ENCODE data around the gene FGF14.

The FGF14 gene

DNA sequence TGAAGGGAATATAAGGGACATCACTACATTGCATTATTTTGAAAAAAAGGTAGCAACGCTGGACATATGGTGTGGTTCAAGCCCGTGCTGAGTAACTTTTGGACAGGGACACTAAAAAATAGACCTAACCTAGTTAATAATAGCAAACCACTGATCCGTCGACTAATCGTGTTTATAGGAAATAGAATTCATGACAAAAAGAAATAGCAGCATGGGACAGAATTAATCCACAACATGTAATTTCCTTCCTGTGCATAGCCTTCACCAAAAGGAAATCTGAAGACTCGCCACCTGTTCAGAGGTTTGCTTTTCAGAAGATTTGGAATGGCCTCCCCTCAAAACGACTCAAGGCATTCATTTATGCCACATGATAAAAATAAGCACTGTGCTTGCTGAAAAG lies 128.7 kb downstream of the FGF14 start (continued):
- TF ChIP-seq, protein P1, sequence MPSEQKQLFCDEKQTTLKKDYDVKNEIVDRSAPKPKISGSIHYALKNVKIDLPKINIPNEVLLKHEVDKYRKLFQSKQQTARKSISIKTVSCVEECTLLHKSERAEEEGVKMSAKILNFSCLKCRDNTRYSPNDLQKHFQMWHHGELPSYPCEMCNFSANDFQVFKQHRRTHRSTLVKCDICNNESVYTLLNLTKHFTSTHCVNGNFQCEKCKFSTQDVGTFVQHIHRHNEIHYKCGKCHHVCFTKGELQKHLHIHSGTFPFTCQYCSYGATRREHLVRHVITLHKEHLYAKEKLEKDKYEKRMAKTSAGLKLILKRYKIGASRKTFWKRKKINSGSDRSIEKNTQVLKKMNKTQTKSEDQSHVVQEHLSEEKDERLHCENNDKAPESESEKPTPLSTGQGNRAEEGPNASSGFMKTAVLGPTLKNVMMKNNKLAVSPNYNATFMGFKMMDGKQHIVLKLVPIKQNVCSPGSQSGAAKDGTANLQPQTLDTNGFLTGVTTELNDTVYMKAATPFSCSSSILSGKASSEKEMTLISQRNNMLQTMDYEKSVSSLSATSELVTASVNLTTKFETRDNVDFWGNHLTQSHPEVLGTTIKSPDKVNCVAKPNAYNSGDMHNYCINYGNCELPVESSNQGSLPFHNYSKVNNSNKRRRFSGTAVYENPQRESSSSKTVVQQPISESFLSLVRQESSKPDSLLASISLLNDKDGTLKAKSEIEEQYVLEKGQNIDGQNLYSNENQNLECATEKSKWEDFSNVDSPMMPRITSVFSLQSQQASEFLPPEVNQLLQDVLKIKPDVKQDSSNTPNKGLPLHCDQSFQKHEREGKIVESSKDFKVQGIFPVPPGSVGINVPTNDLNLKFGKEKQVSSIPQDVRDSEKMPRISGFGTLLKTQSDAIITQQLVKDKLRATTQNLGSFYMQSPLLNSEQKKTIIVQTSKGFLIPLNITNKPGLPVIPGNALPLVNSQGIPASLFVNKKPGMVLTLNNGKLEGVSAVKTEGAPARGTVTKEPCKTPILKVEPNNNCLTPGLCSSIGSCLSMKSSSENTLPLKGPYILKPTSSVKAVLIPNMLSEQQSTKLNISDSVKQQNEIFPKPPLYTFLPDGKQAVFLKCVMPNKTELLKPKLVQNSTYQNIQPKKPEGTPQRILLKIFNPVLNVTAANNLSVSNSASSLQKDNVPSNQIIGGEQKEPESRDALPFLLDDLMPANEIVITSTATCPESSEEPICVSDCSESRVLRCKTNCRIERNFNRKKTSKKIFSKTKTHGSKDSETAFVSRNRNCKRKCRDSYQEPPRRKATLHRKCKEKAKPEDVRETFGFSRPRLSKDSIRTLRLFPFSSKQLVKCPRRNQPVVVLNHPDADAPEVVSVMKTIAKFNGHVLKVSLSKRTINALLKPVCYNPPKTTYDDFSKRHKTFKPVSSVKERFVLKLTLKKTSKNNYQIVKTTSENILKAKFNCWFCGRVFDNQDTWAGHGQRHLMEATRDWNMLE (tag by site-specific recombination; conservative IDR thresholded peaks at IDR 0.05; ENCODE audit: low read depth), result no peak
- TF ChIP-seq, protein P2, sequence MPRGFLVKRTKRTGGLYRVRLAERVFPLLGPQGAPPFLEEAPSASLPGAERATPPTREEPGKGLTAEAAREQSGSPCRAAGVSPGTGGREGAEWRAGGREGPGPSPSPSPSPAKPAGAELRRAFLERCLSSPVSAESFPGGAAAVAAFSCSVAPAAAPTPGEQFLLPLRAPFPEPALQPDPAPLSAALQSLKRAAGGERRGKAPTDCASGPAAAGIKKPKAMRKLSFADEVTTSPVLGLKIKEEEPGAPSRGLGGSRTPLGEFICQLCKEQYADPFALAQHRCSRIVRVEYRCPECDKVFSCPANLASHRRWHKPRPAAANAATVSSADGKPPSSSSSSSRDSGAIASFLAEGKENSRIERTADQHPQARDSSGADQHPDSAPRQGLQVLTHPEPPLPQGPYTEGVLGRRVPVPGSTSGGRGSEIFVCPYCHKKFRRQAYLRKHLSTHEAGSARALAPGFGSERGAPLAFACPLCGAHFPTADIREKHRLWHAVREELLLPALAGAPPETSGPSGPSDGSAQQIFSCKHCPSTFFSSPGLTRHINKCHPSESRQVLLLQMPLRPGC (tag by site-specific recombination; IDR thresholded peaks at IDR 0.05), result no peak
- TF ChIP-seq ZNF184 (tag by site-specific recombination; IDR thresholded peaks at IDR 0.05), result no peak
- TF ChIP-seq ZNF837 (tag by site-specific recombination; IDR thresholded peaks at IDR 0.05), result no peak
- TF ChIP-seq ZNF510 (tag by site-specific recombination; IDR thresholded peaks at IDR 0.05; ENCODE audit: insufficient replicate concordance), result no peak
- no peak for TF ChIP-seq ZNF785 (tag by site-specific recombination; IDR thresholded peaks at IDR 0.05)
- TF ChIP-seq ZSCAN30 (tag by site-specific recombination; IDR thresholded peaks at IDR 0.05), result no peak
- TF ChIP-seq PRDM1 (tag by site-specific recombination; IDR thresholded peaks at IDR 0.05), result no peak
- TF ChIP-seq, protein P3, sequence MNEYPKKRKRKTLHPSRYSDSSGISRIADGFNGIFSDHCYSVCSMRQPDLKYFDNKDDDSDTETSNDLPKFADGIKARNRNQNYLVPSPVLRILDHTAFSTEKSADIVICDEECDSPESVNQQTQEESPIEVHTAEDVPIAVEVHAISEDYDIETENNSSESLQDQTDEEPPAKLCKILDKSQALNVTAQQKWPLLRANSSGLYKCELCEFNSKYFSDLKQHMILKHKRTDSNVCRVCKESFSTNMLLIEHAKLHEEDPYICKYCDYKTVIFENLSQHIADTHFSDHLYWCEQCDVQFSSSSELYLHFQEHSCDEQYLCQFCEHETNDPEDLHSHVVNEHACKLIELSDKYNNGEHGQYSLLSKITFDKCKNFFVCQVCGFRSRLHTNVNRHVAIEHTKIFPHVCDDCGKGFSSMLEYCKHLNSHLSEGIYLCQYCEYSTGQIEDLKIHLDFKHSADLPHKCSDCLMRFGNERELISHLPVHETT (tag by site-specific recombination; IDR thresholded peaks at IDR 0.05), result no peak
- TF ChIP-seq ZNF202 (tag by site-specific recombination; IDR thresholded peaks at IDR 0.05; ENCODE audit: borderline replicate concordance), result no peak
- no peak for TF ChIP-seq HOXD13 (CRISPR knock-in tag; IDR thresholded peaks at IDR 0.05; ENCODE audit: borderline replicate concordance)
- TF ChIP-seq ZNF501 (tag by site-specific recombination; IDR thresholded peaks at IDR 0.05), result no peak

DNA sequence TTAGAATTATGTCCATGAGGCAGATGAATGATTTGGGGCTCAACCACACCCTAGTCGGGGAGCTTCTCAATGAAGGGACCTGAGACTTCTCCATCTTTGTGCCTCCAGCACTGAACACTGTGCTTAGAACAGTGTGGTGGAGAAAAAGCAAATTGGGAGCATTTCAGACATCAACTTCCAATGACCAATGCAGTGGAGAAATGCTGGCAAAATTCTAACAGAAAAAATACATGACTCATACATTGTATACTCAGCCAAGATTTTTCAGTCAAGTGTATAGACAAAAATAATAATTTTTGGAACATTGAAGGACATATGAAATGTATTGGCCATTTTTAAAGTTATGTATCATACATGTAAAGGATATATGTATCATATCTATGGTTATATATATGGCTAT lies 134.7 kb downstream of the FGF14 start:
- POLR2A ChIA-PET, result no interaction called here
- TF ChIP-seq ZNF426 (tag by site-specific recombination; IDR thresholded peaks at IDR 0.05), result no peak
- TF ChIP-seq ZNF350 (tag by site-specific recombination; IDR thresholded peaks at IDR 0.05), result no peak
- TF ChIP-seq ZNF658 (tag by site-specific recombination; IDR thresholded peaks at IDR 0.05), result no peak
- TF ChIP-seq, protein P4, sequence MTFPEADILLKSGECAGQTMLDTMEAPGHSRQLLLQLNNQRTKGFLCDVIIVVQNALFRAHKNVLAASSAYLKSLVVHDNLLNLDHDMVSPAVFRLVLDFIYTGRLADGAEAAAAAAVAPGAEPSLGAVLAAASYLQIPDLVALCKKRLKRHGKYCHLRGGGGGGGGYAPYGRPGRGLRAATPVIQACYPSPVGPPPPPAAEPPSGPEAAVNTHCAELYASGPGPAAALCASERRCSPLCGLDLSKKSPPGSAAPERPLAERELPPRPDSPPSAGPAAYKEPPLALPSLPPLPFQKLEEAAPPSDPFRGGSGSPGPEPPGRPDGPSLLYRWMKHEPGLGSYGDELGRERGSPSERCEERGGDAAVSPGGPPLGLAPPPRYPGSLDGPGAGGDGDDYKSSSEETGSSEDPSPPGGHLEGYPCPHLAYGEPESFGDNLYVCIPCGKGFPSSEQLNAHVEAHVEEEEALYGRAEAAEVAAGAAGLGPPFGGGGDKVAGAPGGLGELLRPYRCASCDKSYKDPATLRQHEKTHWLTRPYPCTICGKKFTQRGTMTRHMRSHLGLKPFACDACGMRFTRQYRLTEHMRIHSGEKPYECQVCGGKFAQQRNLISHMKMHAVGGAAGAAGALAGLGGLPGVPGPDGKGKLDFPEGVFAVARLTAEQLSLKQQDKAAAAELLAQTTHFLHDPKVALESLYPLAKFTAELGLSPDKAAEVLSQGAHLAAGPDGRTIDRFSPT (tag by site-specific recombination; IDR thresholded peaks at IDR 0.05), result no peak
- no peak for TF ChIP-seq ZNF521 (tag by site-specific recombination; IDR thresholded peaks at IDR 0.05)
- no peak for TF ChIP-seq ZFP3 (tag by site-specific recombination; IDR thresholded peaks at IDR 0.05; ENCODE audit: low read depth)
- TF ChIP-seq ZNF146 (tag by site-specific recombination; IDR thresholded peaks at IDR 0.05), result no peak
- TF ChIP-seq ZNF335 (tag by site-specific recombination; conservative IDR thresholded peaks at IDR 0.05), result no peak
- CTCF ChIA-PET, result no interaction called here

More for the DNA sequence above, 134.7 kb downstream of the FGF14 start:
- H3K36me3 ChIP-seq (ENCODE audit: control insufficient read depth in 2 of 2, insufficient read depth in 1 of 2, low read length in 2 of 2), result no peaks in the 10 kb centered on the region
- H3K4me3 ChIP-seq (ENCODE audit: low read depth, low read length), result no peak overlapping the region
- no peaks in the 10 kb centered on the region for H3K4me1 ChIP-seq (ENCODE audit: control insufficient read depth, insufficient read depth, low read length)
- H3K9me3 ChIP-seq (ENCODE audit: control insufficient read depth, insufficient read depth, low read depth, low read length), result no peaks in the 10 kb centered on the region
- no peak overlapping the region for H3K27ac ChIP-seq (ENCODE audit: extremely low read depth, low read depth, low read length)
